ENCODE data around the gene PAEP. TPM values are rescaled to one million over a fixed set of nuclear protein-coding genes. Genes with fewer than 3 reads are reported as not detected.

PAEP gene
- total and polyA plus RNA-seq, 4 donors: 0.42 to 0.55 TPM; not detected in 2

GRCh38 chr9:135581636-135582426 is 20.3 kb downstream of the PAEP start:
- DNase-seq (ENCODE audit: low read depth in 4 of 6, low spot score in 6 of 6): no peak
- Histone ChIP-seq H3K36me3 (ENCODE audit: control insufficient read depth, insufficient read depth, low read length) (no peaks in the 10 kb centered on the region), H3K9me3 (ENCODE audit: control insufficient read depth, insufficient read depth, low read length) (no peaks in the 10 kb centered on the region), H3K4me3 (ENCODE audit: low read depth, low read length) (no peak overlapping the region), H3K4me1 (ENCODE audit: control insufficient read depth, insufficient read depth, low read length) (no peaks in the 10 kb centered on the region), H3K27me3 (ENCODE audit: control insufficient read depth, insufficient read depth, low read length) (no peaks in the 10 kb centered on the region), H3K27ac (ENCODE audit: low read depth, low read length) (no peak overlapping the region)
- WGBS (ENCODE audit: insufficient coverage): 88% methylated on average over 12 of the region's 18 CpGs

GRCh38 chr9:135582541-135582940 is 21.0 kb downstream of the PAEP start:
- no peaks in the 10 kb centered on the region for H3K36me3 ChIP-seq (ENCODE audit: control insufficient read depth, insufficient read depth, low read length)
- no peaks in the 10 kb centered on the region for H3K9me3 ChIP-seq (ENCODE audit: control insufficient read depth, insufficient read depth, low read length)
- WGBS (ENCODE audit: insufficient coverage): 90% methylated on average over 14 of the region's 14 CpGs
- no peak overlapping the region for H3K27ac ChIP-seq (ENCODE audit: low read depth, low read length)
- no peaks in the 10 kb centered on the region for H3K27me3 ChIP-seq (ENCODE audit: control insufficient read depth, insufficient read depth, low read length)
- no peaks in the 10 kb centered on the region for H3K4me1 ChIP-seq (ENCODE audit: control insufficient read depth, insufficient read depth, low read length)
- DNase-seq (ENCODE audit: low read depth in 4 of 6, low spot score in 6 of 6): no peak
- no peak overlapping the region for H3K4me3 ChIP-seq (ENCODE audit: low read depth, low read length)

GRCh38 chr9:135582966-135583687 is 21.6 kb downstream of the PAEP start:
- no peak for DNase-seq (ENCODE audit: low read depth in 4 of 6, low spot score in 6 of 6)
- Histone ChIP-seq H3K27ac (ENCODE audit: low read depth, low read length) (no peak overlapping the region), H3K27me3 (ENCODE audit: control insufficient read depth, insufficient read depth, low read length) (no peaks in the 10 kb centered on the region), H3K4me3 (ENCODE audit: low read depth, low read length) (no peak overlapping the region), H3K4me1 (ENCODE audit: control insufficient read depth, insufficient read depth, low read length) (no peaks in the 10 kb centered on the region), H3K36me3 (ENCODE audit: control insufficient read depth, insufficient read depth, low read length) (no peaks in the 10 kb centered on the region), H3K9me3 (ENCODE audit: control insufficient read depth, insufficient read depth, low read length) (no peaks in the 10 kb centered on the region)
- 71% methylated on average over 18 of the region's 19 CpGs for WGBS (ENCODE audit: insufficient coverage)

GRCh38 chr9:135583688-135584011 is 22.1 kb downstream of the PAEP start:
- H3K27ac ChIP-seq (ENCODE audit: low read depth, low read length): no peak overlapping the region
- H3K27me3 ChIP-seq (ENCODE audit: control insufficient read depth, insufficient read depth, low read length): no peaks in the 10 kb centered on the region
- no peaks in the 10 kb centered on the region for H3K4me1 ChIP-seq (ENCODE audit: control insufficient read depth, insufficient read depth, low read length)
- H3K36me3 ChIP-seq (ENCODE audit: control insufficient read depth, insufficient read depth, low read length): no peaks in the 10 kb centered on the region
- WGBS (ENCODE audit: insufficient coverage): 85% methylated on average over 15 of the region's 16 CpGs
- no peaks in the 10 kb centered on the region for H3K9me3 ChIP-seq (ENCODE audit: control insufficient read depth, insufficient read depth, low read length)
- no peak for DNase-seq (ENCODE audit: low read depth in 4 of 6, low spot score in 6 of 6)
- no peak overlapping the region for H3K4me3 ChIP-seq (ENCODE audit: low read depth, low read length)

GRCh38 chr9:135584371-135584770 is 22.8 kb downstream of the PAEP start:
- no peaks in the 10 kb centered on the region for H3K9me3 ChIP-seq (ENCODE audit: control insufficient read depth, insufficient read depth, low read length)
- no peaks in the 10 kb centered on the region for H3K27me3 ChIP-seq (ENCODE audit: control insufficient read depth, insufficient read depth, low read length)
- H3K4me1 ChIP-seq (ENCODE audit: control insufficient read depth, insufficient read depth, low read length): no peaks in the 10 kb centered on the region
- 76% methylated on average over 5 of the region's 5 CpGs for WGBS (ENCODE audit: insufficient coverage)
- no peak for DNase-seq (ENCODE audit: low read depth in 4 of 6, low spot score in 6 of 6)
- H3K4me3 ChIP-seq (ENCODE audit: low read depth, low read length): no peak overlapping the region
- no peaks in the 10 kb centered on the region for H3K36me3 ChIP-seq (ENCODE audit: control insufficient read depth, insufficient read depth, low read length)
- H3K27ac ChIP-seq (ENCODE audit: low read depth, low read length): no peak overlapping the region

GRCh38 chr9:135584934-135585333 is 23.4 kb downstream of the PAEP start:
- no peak for DNase-seq (ENCODE audit: low read depth in 4 of 6, low spot score in 6 of 6)
- Histone ChIP-seq H3K4me1 (ENCODE audit: control insufficient read depth, insufficient read depth, low read length) (no peaks in the 10 kb centered on the region), H3K4me3 (ENCODE audit: low read depth, low read length) (no peak overlapping the region), H3K9me3 (ENCODE audit: control insufficient read depth, insufficient read depth, low read length) (no peaks in the 10 kb centered on the region), H3K27me3 (ENCODE audit: control insufficient read depth, insufficient read depth, low read length) (no peaks in the 10 kb centered on the region), H3K27ac (ENCODE audit: low read depth, low read length) (no peak overlapping the region), H3K36me3 (ENCODE audit: control insufficient read depth, insufficient read depth, low read length) (no peaks in the 10 kb centered on the region)
- 85% methylated on average over 13 of the region's 16 CpGs for WGBS (ENCODE audit: insufficient coverage)

- no peaks in the 10 kb centered on the region for H3K9me3 ChIP-seq (ENCODE audit: control insufficient read depth, insufficient read depth, low read length)
- H3K36me3 ChIP-seq (ENCODE audit: control insufficient read depth, insufficient read depth, low read length): no peaks in the 10 kb centered on the region
- H3K27ac ChIP-seq (ENCODE audit: low read depth, low read length): no peak overlapping the region
- H3K27me3 ChIP-seq (ENCODE audit: control insufficient read depth, insufficient read depth, low read length): no peaks in the 10 kb centered on the region
- 57% methylated on average over 10 of the region's 15 CpGs for WGBS (ENCODE audit: insufficient coverage)
- H3K4me1 ChIP-seq (ENCODE audit: control insufficient read depth, insufficient read depth, low read length): no peaks in the 10 kb centered on the region
- H3K4me3 ChIP-seq (ENCODE audit: low read depth, low read length): no peak overlapping the region
- no peak for DNase-seq (ENCODE audit: low read depth in 4 of 6, low spot score in 6 of 6)
These were observed 25.1 kb downstream of the PAEP start for GRCh38 chr9:135586601-135587109.

GRCh38 chr9:135587658-135588057 is 26.1 kb downstream of the PAEP start:
- no peaks in the 10 kb centered on the region for H3K27me3 ChIP-seq (ENCODE audit: control insufficient read depth, insufficient read depth, low read length)
- H3K27ac ChIP-seq (ENCODE audit: low read depth, low read length): no peak overlapping the region
- no peaks in the 10 kb centered on the region for H3K9me3 ChIP-seq (ENCODE audit: control insufficient read depth, insufficient read depth, low read length)
- H3K36me3 ChIP-seq (ENCODE audit: control insufficient read depth, insufficient read depth, low read length): no peaks in the 10 kb centered on the region
- H3K4me1 ChIP-seq (ENCODE audit: control insufficient read depth, insufficient read depth, low read length): no peaks in the 10 kb centered on the region
- WGBS (ENCODE audit: insufficient coverage): no CpG with 5 or more reads among the region's 7 CpGs
- DNase-seq (ENCODE audit: low read depth in 4 of 6, low spot score in 6 of 6): no peak
- no peak overlapping the region for H3K4me3 ChIP-seq (ENCODE audit: low read depth, low read length)

- H3K27me3 ChIP-seq (ENCODE audit: control insufficient read depth, insufficient read depth, low read length): no peaks in the 10 kb centered on the region
- WGBS (ENCODE audit: insufficient coverage): 90% methylated on average over 8 of the region's 9 CpGs
- no peak for DNase-seq (ENCODE audit: low read depth in 4 of 6, low spot score in 6 of 6)
These were observed 26.8 kb downstream of the PAEP start for GRCh38 chr9:135588371-135588770.

More at GRCh38 chr9:135588371-135588770, 26.8 kb downstream of the PAEP start:
- Histone ChIP-seq H3K9me3 (ENCODE audit: control insufficient read depth, insufficient read depth, low read length) (no peaks in the 10 kb centered on the region), H3K27ac (ENCODE audit: low read depth, low read length) (no peak overlapping the region), H3K36me3 (ENCODE audit: control insufficient read depth, insufficient read depth, low read length) (no peaks in the 10 kb centered on the region), H3K4me1 (ENCODE audit: control insufficient read depth, insufficient read depth, low read length) (no peaks in the 10 kb centered on the region), H3K4me3 (ENCODE audit: low read depth, low read length) (no peak overlapping the region)
